GM19395 (cell line): ENCODE results near the gene ZEB2.

Source experiments
- ATAC-seq: cut with Tn5 transposase; IDR thresholded peaks from one replicate; pipeline ENCODE4 v1.9.1; 2021; ENCODE audit warnings: mild to moderate bottlenecking, moderate library complexity; ENCODE audit not compliant: unreplicated experiment

ZEB2 gene

GRCh38 chr2:144529841-144530240 lies 9.9 kb upstream of the ZEB2 start:
- no peak for ATAC-seq

GRCh38 chr2:144528108-144528507 lies 8.2 kb upstream of the ZEB2 start:
- ATAC-seq, result no peak

- no peak for ATAC-seq
Observed at GRCh38 chr2:144526831-144527230, 6.9 kb upstream of the ZEB2 start.

DNA sequence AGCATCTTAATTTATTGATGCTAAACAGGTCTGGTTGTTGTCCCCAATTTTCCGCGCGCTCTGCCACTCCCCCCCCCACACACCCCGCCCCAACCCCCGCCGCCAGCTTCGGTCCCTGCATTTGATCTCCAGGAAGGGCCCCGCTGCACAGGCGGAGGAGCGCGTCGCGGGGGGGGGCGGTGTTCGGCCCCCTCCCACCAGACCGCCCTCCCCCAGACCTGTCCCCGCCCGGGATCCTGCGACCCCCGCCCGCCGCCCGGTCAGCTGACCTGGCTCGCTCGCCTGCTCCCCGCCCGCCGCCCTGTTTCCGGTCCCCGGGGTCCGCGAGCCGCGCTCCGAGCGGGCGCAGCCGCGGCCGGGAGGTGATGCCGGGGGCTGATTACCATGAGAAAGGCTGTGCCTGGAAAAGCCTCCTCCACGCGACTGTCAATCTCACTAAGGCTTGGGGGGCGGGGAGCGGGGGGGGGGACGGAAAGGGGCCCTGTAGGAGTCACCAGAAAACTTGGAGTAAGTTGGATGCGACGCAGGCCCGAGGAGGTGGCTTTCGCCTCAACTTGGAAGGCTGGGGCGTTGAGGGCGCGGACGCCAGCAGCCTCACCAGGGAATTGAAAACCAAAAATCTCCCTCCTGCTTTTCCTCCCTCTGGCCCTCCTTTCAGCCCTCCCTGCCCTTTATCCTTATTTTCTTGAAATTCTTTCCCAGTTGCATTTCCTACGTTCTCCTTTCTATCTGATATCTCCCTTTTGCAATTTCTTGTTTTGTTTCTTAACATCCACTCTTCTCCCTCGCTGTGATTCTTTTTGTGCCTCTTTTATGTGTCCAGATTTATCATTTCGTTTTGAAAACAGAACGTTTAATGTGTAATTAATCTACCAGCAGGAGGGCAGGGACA lies 4.4 kb upstream of the ZEB2 start:
- ATAC-seq, result no peak

- no peak for ATAC-seq
Observed at GRCh38 chr2:144523596-144524117, 3.7 kb upstream of the ZEB2 start.

GRCh38 chr2:144522897-144523595 lies 3.1 kb upstream of the ZEB2 start:
- ATAC-seq, result no peak

DNA sequence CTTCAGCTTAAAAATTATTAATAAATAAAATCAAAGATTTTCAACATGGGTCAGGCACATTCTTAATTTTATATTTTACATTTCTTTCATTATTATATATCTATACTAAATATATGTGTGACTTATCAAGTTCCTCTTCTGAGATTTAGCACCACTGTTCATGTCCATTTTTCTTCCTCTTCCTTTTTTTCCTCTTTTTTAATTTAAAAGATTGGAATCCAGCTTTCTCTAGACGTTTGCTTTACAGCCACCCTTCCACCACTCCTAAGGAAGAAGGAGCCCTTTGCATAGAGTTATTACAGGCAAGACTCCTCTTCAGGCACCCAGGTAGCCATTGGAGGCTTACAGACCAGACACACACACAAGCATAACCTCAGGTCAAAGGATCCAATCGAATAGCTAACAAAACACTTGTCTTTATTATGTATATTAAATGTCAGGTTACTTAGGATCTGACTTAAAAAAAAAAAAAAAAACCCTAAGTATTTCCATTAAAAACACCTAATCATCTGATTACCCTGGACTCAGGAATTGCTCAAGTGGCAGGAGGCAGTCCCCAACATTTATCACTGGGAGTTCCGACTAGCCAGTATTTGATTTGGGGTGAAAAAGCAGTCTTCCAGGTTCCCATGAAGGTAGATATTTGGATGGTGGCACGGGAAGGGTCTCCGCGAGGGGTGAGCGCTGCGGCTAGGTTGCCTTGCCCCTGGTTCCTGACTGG lies 2.4 kb upstream of the ZEB2 start:
- no peak for ATAC-seq

GRCh38 chr2:144521686-144522085 lies 1.8 kb upstream of the ZEB2 start:
- no peak for ATAC-seq

DNA sequence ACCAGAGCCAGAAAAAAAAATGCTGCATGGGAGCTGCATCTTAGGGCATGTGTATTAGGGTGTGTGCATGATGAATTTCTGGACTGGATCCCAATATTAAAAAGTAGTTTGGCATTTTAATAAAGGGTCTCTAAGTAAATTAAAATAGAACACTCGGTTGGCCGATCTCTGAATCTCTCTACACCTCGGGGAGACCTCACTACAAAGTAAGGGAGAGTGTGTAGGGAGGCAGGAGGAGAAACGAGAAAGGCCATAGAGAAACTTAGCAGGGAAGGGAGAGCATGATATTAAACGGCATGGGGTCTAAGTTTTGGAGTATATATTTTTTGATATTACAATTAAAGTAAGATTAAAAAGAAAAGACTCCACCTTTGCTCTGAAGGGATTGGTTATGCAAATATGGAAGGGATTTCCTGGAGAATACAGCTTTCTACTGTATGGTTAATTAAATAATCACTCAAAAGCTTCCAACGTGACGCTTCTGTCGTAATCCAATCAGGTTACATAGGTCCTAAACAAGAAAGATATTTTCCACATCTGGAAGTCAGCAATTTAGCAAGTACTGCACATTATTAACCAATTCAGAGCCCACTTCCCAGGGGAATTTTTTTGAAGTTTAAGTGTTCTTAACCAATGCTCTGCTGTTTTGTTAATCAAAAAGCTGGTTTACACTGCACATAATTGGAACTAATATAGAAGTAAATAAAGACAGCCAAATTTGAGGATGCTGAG lies 1.0 kb upstream of the ZEB2 start:
- ATAC-seq, result no peak

GRCh38 chr2:144519597-144519933 lies 354 bp downstream of the ZEB2 start:
- no peak for ATAC-seq

DNA sequence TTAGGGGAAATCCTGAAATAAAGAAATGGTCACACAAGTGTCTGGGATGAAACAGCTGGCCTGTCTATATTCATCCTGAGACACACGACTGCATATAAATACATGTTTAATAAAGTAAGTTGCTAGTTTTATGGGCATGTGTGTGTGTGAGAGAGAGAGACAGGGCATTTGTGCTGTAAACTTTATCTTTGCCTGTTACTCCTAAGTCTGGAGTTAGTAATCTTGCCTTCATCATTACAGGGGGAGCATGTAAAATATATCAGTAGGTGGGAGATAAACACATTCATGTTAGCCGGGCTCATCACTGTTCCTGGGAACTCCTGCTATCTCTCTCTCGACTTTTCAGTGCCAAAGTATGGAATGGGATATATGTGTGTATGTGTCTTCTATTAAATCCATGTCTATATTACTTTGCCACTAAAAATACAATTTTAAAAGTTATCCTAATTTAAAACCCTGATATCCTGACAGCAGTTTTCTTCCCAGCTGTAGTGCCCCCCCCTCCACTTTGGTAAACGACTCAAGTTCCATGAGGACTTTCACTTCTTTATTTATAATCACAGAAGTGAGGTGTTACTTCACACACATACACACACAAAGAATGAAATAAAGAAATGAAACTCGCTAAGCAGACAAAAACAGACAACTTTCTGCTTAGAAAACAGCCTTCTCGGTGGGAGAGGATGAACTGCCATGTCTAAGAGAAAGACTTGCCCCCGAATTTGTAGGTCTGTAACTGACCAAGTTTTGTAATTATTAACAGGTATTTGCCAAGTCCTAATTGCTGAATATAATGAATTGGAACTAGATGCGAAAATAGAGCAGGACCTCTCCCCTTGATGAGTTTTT lies 947 bp downstream of the ZEB2 start:
- ATAC-seq, result peak; percentile 76

DNA sequence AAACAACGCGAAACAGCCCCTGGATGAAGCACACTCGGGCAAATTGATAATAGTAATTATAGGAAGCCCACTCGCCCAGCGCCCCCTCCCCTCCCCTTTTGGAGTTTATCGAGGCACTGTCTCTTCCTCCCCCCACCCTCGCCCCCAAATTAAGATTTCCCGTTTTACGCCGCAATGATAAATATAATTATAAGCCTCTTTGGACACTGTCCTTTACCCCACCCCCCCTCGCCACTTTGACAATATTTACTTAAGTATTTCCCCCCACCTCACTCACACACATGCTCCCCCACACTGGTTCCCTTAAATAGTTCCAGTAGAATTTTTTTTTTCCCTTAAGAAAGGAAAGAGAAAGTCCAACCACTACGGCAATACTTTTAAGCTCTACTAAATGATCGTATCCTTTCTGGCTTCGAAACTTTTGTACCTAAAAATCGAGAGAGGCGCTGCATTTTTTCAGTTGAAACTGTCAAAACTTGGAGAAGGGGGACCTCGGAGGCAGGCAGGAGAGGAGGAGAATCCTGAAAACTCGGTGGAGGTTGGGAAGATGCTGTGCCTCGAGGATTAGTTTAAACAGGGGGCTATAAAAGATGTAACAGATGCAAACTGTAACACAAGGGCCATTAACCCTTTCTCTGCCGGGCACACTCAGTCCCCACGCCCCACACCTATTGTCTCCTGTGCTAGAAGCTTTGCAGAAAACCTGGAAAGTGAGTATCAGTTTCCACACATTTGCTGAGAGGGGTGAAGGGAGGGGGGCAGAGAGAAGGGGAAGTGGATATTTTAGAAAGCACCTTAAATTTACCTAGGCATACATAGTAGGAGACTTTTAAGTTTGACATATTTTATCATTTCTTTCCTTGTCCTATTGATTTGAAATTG lies 1.8 kb downstream of the ZEB2 start:
- no peak for ATAC-seq

- ATAC-seq, result peak; percentile 55
Observed at GRCh38 chr2:144516981-144517865, 2.7 kb downstream of the ZEB2 start.

DNA sequence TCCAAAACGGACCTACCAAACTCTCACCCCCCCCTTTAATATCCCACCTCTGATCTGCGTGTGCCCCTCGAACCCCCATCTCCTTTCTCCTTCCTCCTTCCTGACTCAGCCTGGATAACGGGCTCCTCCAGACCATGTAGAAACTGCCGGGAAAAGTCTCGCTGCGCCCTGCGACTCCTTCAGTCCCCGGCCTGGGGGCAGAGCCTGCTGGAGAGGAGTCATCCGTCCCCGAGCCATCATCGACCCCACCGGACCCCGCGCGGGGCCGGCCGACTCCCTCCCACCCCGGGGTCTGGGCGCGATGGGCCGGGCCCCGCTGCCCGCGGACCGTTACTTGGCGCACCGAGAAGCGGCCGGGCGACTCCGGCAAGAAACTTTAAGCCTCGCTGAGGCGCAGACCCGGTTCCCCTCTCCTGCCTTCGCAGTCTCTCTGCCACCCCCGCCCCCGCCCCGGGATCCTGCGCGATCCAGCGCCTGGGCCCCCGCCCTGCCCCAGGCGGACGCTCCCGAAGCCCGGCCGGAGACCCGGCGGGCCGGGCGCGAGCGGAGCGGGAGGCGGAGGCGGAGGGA lies 3.4 kb downstream of the ZEB2 start:
- ATAC-seq, result peak; percentile 13

- no peak for ATAC-seq
Observed at GRCh38 chr2:144515696-144516410, 4.1 kb downstream of the ZEB2 start.

DNA sequence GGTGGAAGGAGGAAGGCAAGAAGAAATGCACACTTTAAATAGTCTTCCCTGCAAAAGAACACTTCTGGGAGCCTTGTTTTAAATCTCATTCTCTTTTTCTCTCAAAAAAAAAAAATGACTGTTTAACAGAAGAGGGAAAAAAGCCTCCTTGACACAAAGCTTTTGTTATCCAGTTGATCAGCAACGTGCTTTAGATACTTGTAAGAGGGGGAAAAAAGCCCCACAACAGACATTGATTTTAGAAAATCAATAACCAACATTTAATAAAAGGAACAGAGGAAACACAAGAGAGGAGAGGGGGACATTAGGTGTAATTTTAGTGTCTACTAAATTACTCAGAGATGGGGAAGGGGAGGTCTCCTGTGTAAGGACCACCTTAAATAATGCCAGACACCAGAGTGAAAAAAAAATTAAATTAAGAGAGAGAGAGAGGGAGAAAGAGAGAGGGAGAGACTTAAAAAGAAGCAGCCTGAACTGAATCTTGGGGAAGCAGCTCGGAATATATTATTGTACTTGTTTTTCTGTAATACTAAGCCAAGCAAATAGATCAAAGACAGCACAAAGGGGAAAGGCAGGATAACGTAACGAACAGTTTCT lies 4.7 kb downstream of the ZEB2 start:
- ATAC-seq, result no peak
